Measurements from ENCODE around the gene RNF175.

RNF175 gene

GRCh38 chr4:153791746-153792617 lies 32.2 kb upstream of the RNF175 start:
- H3K27ac ChIP-seq (ENCODE audit: low read length), result no peak overlapping the region
- H3K4me1 ChIP-seq (ENCODE audit: control insufficient read depth, insufficient read depth, low read length), result peaks cover 36% of the 10 kb centered on the region
- H3K27me3 ChIP-seq (ENCODE audit: control insufficient read depth in 1 of 2, insufficient read depth in 2 of 2, low read length in 2 of 2), result peaks cover 44 to 66% of the 10 kb centered on the region in 2 donors
- H3K4me3 ChIP-seq (ENCODE audit: low read length in 2 of 2), result peak overlapping the region; percentile 63 to 71
- no peaks in the 10 kb centered on the region for H3K9me3 ChIP-seq (ENCODE audit: control insufficient read depth in 2 of 2, low read length in 2 of 2)
- no peaks in the 10 kb centered on the region for H3K36me3 ChIP-seq (ENCODE audit: control insufficient read depth in 2 of 2, insufficient read depth in 2 of 2, low read length in 2 of 2)
- H3K9ac ChIP-seq (ENCODE audit: low read length in 2 of 2), result no peak overlapping the region

GRCh38 chr4:153790962-153791551 lies 31.2 kb upstream of the RNF175 start:
- Histone ChIP-seq H3K27ac (ENCODE audit: low read length) (no peak overlapping the region), H3K4me3 (ENCODE audit: low read length in 2 of 2) (peak overlapping the region; percentile 55 to 71), H3K9ac (ENCODE audit: low read length in 2 of 2) (no peak overlapping the region)

GRCh38 chr4:153790500-153790865 lies 30.7 kb upstream of the RNF175 start:
- no peaks in the 10 kb centered on the region for H3K36me3 ChIP-seq (ENCODE audit: control insufficient read depth in 2 of 2, insufficient read depth in 2 of 2, low read length in 2 of 2)
- no peaks in the 10 kb centered on the region for H3K9me3 ChIP-seq (ENCODE audit: control insufficient read depth in 2 of 2, low read length in 2 of 2)
- H3K4me3 ChIP-seq (ENCODE audit: low read length in 2 of 2), result peak overlapping the region in 1 of 2 donors; percentile 29
- H3K9ac ChIP-seq (ENCODE audit: low read length in 2 of 2), result no peak overlapping the region
- peaks cover 36% of the 10 kb centered on the region for H3K4me1 ChIP-seq (ENCODE audit: control insufficient read depth, insufficient read depth, low read length)
- H3K27me3 ChIP-seq (ENCODE audit: control insufficient read depth in 1 of 2, insufficient read depth in 2 of 2, low read length in 2 of 2), result peaks cover 48 to 69% of the 10 kb centered on the region in 2 donors
- no peak overlapping the region for H3K27ac ChIP-seq (ENCODE audit: low read length)

More at GRCh38 chr4:153790962-153791551, 31.2 kb upstream of the RNF175 start:
- peaks cover 48 to 69% of the 10 kb centered on the region in 2 donors for H3K27me3 ChIP-seq (ENCODE audit: control insufficient read depth in 1 of 2, insufficient read depth in 2 of 2, low read length in 2 of 2)
- peaks cover 36% of the 10 kb centered on the region for H3K4me1 ChIP-seq (ENCODE audit: control insufficient read depth, insufficient read depth, low read length)
- no peaks in the 10 kb centered on the region for H3K9me3 ChIP-seq (ENCODE audit: control insufficient read depth in 2 of 2, low read length in 2 of 2)
- H3K36me3 ChIP-seq (ENCODE audit: control insufficient read depth in 2 of 2, insufficient read depth in 2 of 2, low read length in 2 of 2), result no peaks in the 10 kb centered on the region

- Histone ChIP-seq H3K4me3 (ENCODE audit: low read length in 2 of 2) (peak overlapping the region in 1 of 2 donors; percentile 72), H3K27ac (ENCODE audit: low read length) (no peak overlapping the region), H3K9me3 (ENCODE audit: control insufficient read depth in 2 of 2, low read length in 2 of 2) (no peaks in the 10 kb centered on the region), H3K27me3 (ENCODE audit: control insufficient read depth in 1 of 2, insufficient read depth in 2 of 2, low read length in 2 of 2) (peaks cover 48 to 69% of the 10 kb centered on the region in 2 donors), H3K4me1 (ENCODE audit: control insufficient read depth, insufficient read depth, low read length) (peaks cover 36% of the 10 kb centered on the region), H3K36me3 (ENCODE audit: control insufficient read depth in 2 of 2, insufficient read depth in 2 of 2, low read length in 2 of 2) (no peaks in the 10 kb centered on the region), H3K9ac (ENCODE audit: low read length in 2 of 2) (no peak overlapping the region)
Measured at GRCh38 chr4:153789741-153790499, 30.1 kb upstream of the RNF175 start.

GRCh38 chr4:153788413-153789276 lies 28.8 kb upstream of the RNF175 start, which contains the start of gene SFRP2:
Gene SFRP2, minus strand, starts transcription at chr4:153789083. Its CDS starts 248 bp downstream, at chr4:153788835.
- no peak within 1 kb of the TSS for H3K27ac ChIP-seq (ENCODE audit: low read length)
- peaks cover 36% of the 10 kb centered on the region for H3K4me1 ChIP-seq (ENCODE audit: control insufficient read depth, insufficient read depth, low read length)
- no peaks in the 10 kb centered on the region for H3K9me3 ChIP-seq (ENCODE audit: control insufficient read depth in 2 of 2, low read length in 2 of 2)
- no peak within 1 kb of the TSS for H3K9ac ChIP-seq (ENCODE audit: low read length in 2 of 2)
- H3K27me3 ChIP-seq (ENCODE audit: control insufficient read depth in 1 of 2, insufficient read depth in 2 of 2, low read length in 2 of 2), result peaks cover 48 to 67% of the 10 kb centered on the region in 2 donors
- peak within 1 kb of the TSS; percentile 46 to 72 for H3K4me3 ChIP-seq (ENCODE audit: low read length in 2 of 2)
- no peaks in the 10 kb centered on the region for H3K36me3 ChIP-seq (ENCODE audit: control insufficient read depth in 2 of 2, insufficient read depth in 2 of 2, low read length in 2 of 2)

GRCh38 chr4:153788051-153788412 lies 28.2 kb upstream of the RNF175 start:
- Histone ChIP-seq H3K4me3 (ENCODE audit: low read length in 2 of 2) (peak overlapping the region; percentile 12 to 72), H3K4me1 (ENCODE audit: control insufficient read depth, insufficient read depth, low read length) (peaks cover 36% of the 10 kb centered on the region)

GRCh38 chr4:153787575-153787974 lies 27.8 kb upstream of the RNF175 start:
- H3K9me3 ChIP-seq (ENCODE audit: control insufficient read depth in 2 of 2, low read length in 2 of 2), result no peaks in the 10 kb centered on the region
- H3K27ac ChIP-seq (ENCODE audit: low read length), result no peak overlapping the region
- H3K36me3 ChIP-seq (ENCODE audit: control insufficient read depth in 2 of 2, insufficient read depth in 2 of 2, low read length in 2 of 2), result no peaks in the 10 kb centered on the region
- peak overlapping the region in 1 of 2 donors; percentile 72 for H3K4me3 ChIP-seq (ENCODE audit: low read length in 2 of 2)
- peaks cover 33% of the 10 kb centered on the region for H3K4me1 ChIP-seq (ENCODE audit: control insufficient read depth, insufficient read depth, low read length)
- no peak overlapping the region for H3K9ac ChIP-seq (ENCODE audit: low read length in 2 of 2)
- H3K27me3 ChIP-seq (ENCODE audit: control insufficient read depth in 1 of 2, insufficient read depth in 2 of 2, low read length in 2 of 2), result peaks cover 43 to 56% of the 10 kb centered on the region in 2 donors

More at GRCh38 chr4:153788051-153788412, 28.2 kb upstream of the RNF175 start:
- H3K27me3 ChIP-seq (ENCODE audit: control insufficient read depth in 1 of 2, insufficient read depth in 2 of 2, low read length in 2 of 2), result peaks cover 46 to 61% of the 10 kb centered on the region in 2 donors
- H3K36me3 ChIP-seq (ENCODE audit: control insufficient read depth in 2 of 2, insufficient read depth in 2 of 2, low read length in 2 of 2), result no peaks in the 10 kb centered on the region
- H3K9me3 ChIP-seq (ENCODE audit: control insufficient read depth in 2 of 2, low read length in 2 of 2), result no peaks in the 10 kb centered on the region
- no peak overlapping the region for H3K27ac ChIP-seq (ENCODE audit: low read length)
- H3K9ac ChIP-seq (ENCODE audit: low read length in 2 of 2), result no peak overlapping the region

- H3K9me3 ChIP-seq (ENCODE audit: control insufficient read depth in 2 of 2, low read length in 2 of 2), result no peaks in the 10 kb centered on the region
- H3K4me3 ChIP-seq (ENCODE audit: low read length in 2 of 2), result peak overlapping the region in 1 of 2 donors; percentile 22
- H3K27ac ChIP-seq (ENCODE audit: low read length), result no peak overlapping the region
- H3K36me3 ChIP-seq (ENCODE audit: control insufficient read depth in 2 of 2, insufficient read depth in 2 of 2, low read length in 2 of 2), result no peaks in the 10 kb centered on the region
- H3K27me3 ChIP-seq (ENCODE audit: control insufficient read depth in 1 of 2, insufficient read depth in 2 of 2, low read length in 2 of 2), result peaks cover 41 to 51% of the 10 kb centered on the region in 2 donors
- H3K9ac ChIP-seq (ENCODE audit: low read length in 2 of 2), result no peak overlapping the region
- peaks cover 28% of the 10 kb centered on the region for H3K4me1 ChIP-seq (ENCODE audit: control insufficient read depth, insufficient read depth, low read length)
Measured at GRCh38 chr4:153787061-153787560, 27.3 kb upstream of the RNF175 start.

GRCh38 chr4:153785910-153786721 lies 26.3 kb upstream of the RNF175 start:
- peak overlapping the region in 1 of 2 donors; percentile 16 for H3K4me3 ChIP-seq (ENCODE audit: low read length in 2 of 2)
- H3K27me3 ChIP-seq (ENCODE audit: control insufficient read depth in 1 of 2, insufficient read depth in 2 of 2, low read length in 2 of 2), result peaks cover 32 to 41% of the 10 kb centered on the region in 2 donors
- no peaks in the 10 kb centered on the region for H3K9me3 ChIP-seq (ENCODE audit: control insufficient read depth in 2 of 2, low read length in 2 of 2)

More at GRCh38 chr4:153785910-153786721, 26.3 kb upstream of the RNF175 start:
- Histone ChIP-seq H3K27ac (ENCODE audit: low read length) (no peak overlapping the region), H3K36me3 (ENCODE audit: control insufficient read depth in 2 of 2, insufficient read depth in 2 of 2, low read length in 2 of 2) (no peaks in the 10 kb centered on the region), H3K4me1 (ENCODE audit: control insufficient read depth, insufficient read depth, low read length) (peaks cover 20% of the 10 kb centered on the region), H3K9ac (ENCODE audit: low read length in 2 of 2) (no peak overlapping the region)
